IPS DF 6.9 (cell line): Measurements from ENCODE around the gene DDAH1.

Source experiments
- DNase-seq: peaks from one replicate; pipeline ENCODE4 v3.0.0-alpha.2; 2013; ENCODE audit warnings: low read depth, low spot score
- H3K27ac ChIP-seq: one replicate; pipeline ENCODE4 v1.5.1; 2013; ENCODE audit warnings: low read length, control low read depth
- H3K27me3 ChIP-seq: 2 replicates; pipeline ENCODE4 v1.6.1; 2013; ENCODE audit warnings: mild to moderate bottlenecking, low read length; ENCODE audit not compliant: control insufficient read depth, insufficient read depth
- H3K36me3 ChIP-seq: 2 replicates; pipeline ENCODE4 v1.6.1; 2013; ENCODE audit warnings: low read length; ENCODE audit not compliant: control insufficient read depth, insufficient read depth
- H3K4me1 ChIP-seq: 2 replicates; pipeline ENCODE4 v1.6.1; 2013; ENCODE audit warnings: low read length; ENCODE audit not compliant: control insufficient read depth, insufficient read depth
- H3K4me3 ChIP-seq: 2 replicates; pipeline ENCODE4 v1.5.1; 2013; ENCODE audit warnings: mild to moderate bottlenecking, low read length
- H3K9me3 ChIP-seq: 2 replicates; pipeline ENCODE4 v1.6.1; 2013; ENCODE audit warnings: low read length, inconsistent platforms; ENCODE audit not compliant: control insufficient read depth, insufficient read depth
- WGBS: extraction: QIAGEN DNeasy Blood & Tissue Kit; methylation state at CpG from one replicate; pipeline ENCODE4 v1.1.7; 2013; ENCODE audit warnings: mixed read lengths, missing lambda C conversion rate; ENCODE audit not compliant: insufficient read length, insufficient coverage; 5-methylcytosine and 5-hydroxymethylcytosine counted together

Gene DDAH1

DNA sequence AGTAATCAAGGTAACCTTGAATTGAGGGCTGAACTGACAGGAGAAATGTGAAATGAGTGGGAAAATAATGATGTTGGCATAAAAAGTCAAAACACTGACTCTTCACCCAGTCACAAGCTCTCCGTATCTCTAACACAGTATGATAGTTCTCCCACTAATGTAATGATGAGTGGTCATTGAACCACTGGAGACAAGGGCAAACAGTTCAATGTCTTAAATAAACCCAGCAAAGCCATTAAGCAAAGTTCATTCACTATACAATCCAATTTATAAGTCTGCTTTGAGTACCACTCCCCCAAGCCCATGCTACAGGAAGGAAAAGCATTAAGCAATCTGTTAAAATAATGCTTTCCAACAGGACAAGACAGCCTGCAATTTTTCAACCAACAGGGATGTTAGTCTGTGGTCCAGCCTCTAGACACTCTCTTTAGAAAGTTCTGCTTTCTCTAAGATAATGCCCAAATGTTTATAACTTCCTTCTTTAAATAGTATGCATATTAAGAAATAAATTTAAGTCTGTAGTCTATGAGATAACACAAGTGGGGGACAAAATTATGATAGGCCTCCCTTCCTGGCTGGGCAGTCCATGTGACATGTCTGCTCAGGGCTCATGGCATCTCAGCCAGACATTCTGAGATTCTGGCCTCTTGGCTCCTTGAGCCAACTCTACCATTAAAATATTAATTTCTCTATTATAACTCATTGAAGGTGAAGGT, 25.5 kb upstream of the DDAH1 start:
- Histone ChIP-seq H3K9me3 (no peaks in the 10 kb centered on the region), H3K27ac (no peak overlapping the region), H3K27me3 (no peaks in the 10 kb centered on the region), H3K4me3 (no peak overlapping the region), H3K4me1 (no peaks in the 10 kb centered on the region), H3K36me3 (no peaks in the 10 kb centered on the region)
- DNase-seq, result no peak
- no CpG with 5 or more reads among the region's 1 CpG for WGBS

DNA sequence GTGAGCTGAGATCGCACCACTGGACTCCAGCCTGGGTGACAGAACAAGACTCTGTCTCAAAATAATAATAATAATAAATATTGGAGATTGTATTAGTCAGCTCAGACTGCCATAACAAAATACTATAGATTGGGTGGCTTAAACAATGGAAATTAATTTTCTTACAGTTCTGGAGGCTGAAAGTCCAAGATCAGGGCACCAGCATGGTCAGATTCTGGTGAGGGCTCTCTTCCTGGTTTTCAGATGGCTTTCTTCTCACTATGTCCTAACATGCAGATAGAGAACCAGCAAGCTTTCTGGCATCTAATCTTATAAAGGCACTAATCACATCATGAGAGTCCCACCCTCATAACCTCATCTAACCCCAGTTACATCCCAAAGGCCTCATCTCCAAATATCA, 23.2 kb upstream of the DDAH1 start:
- Histone ChIP-seq H3K4me3 (no peak overlapping the region), H3K36me3 (no peaks in the 10 kb centered on the region), H3K4me1 (no peaks in the 10 kb centered on the region), H3K27me3 (no peaks in the 10 kb centered on the region), H3K27ac (no peak overlapping the region), H3K9me3 (no peaks in the 10 kb centered on the region)
- no CpG with 5 or more reads among the region's 1 CpG for WGBS
- DNase-seq, result no peak

DNA sequence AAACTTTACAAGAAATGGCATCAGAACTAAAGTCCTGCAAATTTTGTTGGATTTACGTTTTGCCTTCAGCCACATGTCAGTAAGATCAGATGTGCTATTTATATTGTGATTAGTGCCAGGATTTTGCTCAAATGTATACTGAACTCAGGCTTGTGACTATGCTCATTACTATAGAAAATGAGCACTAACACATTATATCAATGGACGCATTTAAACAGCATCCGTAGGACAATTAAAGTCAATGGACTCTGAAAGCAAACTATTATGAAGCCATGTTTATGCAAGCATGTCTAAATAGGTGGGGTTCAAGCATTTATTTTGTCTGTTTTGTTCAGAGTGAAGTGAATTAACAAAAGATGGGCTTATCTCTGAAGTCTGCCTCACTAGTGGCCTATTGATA, 20.6 kb upstream of the DDAH1 start:
- Histone ChIP-seq H3K27me3 (no peaks in the 10 kb centered on the region), H3K4me3 (no peak overlapping the region), H3K9me3 (no peaks in the 10 kb centered on the region), H3K4me1 (no peaks in the 10 kb centered on the region), H3K27ac (no peak overlapping the region), H3K36me3 (no peaks in the 10 kb centered on the region)
- no CpG with 5 or more reads among the region's 3 CpGs for WGBS
- DNase-seq, result no peak

DNA sequence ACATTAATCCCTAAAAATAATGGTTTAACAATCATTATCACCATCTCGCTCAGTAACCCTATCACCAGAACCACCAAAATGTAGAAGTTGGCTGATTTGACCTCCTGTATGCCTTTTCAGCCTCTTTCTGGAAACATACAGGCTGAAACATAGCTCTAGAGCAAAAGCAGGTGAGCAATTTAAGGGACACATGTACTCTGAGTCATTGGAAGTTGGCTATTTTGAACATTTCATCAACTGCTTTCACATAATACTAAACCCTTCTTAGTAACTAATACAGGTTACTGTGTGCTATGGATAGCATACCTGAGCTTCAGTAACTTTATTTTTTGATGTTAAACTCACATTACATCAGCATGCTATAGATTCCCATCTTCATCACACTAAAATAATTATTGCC, 19.8 kb upstream of the DDAH1 start:
- no peak for DNase-seq
- Histone ChIP-seq H3K4me3 (no peak overlapping the region), H3K27ac (no peak overlapping the region), H3K27me3 (no peaks in the 10 kb centered on the region), H3K4me1 (no peaks in the 10 kb centered on the region), H3K36me3 (no peaks in the 10 kb centered on the region), H3K9me3 (no peaks in the 10 kb centered on the region)
- no CpG with 5 or more reads among the region's 1 CpG for WGBS

DNA sequence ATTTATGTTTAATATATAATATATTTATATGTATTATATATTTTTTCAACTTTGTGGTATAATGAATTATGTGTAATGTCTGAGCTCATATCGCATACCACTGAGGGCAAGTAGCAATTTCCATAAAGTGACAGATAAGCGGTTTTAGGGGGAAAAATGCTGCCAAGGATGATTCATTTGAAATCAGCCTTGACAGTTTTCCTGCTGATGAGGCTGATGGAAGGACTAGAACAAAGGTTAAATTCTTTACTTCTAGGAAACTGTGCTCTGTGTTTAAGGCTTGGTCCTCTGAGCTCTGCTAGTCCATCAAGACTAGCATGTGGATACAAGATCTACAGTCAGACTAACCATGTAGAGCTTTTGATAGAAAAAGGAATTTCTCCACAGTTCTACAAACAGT, 19.3 kb upstream of the DDAH1 start:
- no CpG with 5 or more reads among the region's 2 CpGs for WGBS

DNA sequence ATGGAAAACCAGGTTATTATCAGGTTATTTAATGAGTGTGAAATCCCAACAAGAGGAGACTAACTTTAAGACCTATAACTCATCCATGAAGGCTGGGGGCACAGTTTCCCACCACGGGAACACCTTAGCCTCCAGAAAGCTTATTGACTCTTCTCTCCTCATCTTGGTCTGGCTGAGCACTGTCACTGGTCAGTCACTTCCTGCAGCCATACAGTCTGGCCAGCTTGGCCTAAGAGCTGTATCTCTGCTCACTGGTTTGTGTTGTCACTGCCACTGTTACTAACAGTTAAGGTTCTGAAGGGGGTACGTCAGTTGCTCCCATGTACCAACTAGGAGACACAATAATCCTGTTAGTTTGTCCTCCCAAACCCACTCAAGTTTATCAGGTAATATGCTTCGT, 16.7 kb upstream of the DDAH1 start:
- DNase-seq, result no peak
- H3K9me3 ChIP-seq, result no peaks in the 10 kb centered on the region
- WGBS, result no CpG with 5 or more reads among the region's 3 CpGs
- no peaks in the 10 kb centered on the region for H3K4me1 ChIP-seq
- H3K27ac ChIP-seq, result no peak overlapping the region
- H3K4me3 ChIP-seq, result no peak overlapping the region
- H3K36me3 ChIP-seq, result no peaks in the 10 kb centered on the region
- no peaks in the 10 kb centered on the region for H3K27me3 ChIP-seq

More for the DNA sequence above, 19.3 kb upstream of the DDAH1 start:
- H3K4me3 ChIP-seq, result no peak overlapping the region
- H3K4me1 ChIP-seq, result no peaks in the 10 kb centered on the region
- no peaks in the 10 kb centered on the region for H3K36me3 ChIP-seq
- no peaks in the 10 kb centered on the region for H3K27me3 ChIP-seq
- no peak for DNase-seq
- H3K27ac ChIP-seq, result no peak overlapping the region
- H3K9me3 ChIP-seq, result no peaks in the 10 kb centered on the region

DNA sequence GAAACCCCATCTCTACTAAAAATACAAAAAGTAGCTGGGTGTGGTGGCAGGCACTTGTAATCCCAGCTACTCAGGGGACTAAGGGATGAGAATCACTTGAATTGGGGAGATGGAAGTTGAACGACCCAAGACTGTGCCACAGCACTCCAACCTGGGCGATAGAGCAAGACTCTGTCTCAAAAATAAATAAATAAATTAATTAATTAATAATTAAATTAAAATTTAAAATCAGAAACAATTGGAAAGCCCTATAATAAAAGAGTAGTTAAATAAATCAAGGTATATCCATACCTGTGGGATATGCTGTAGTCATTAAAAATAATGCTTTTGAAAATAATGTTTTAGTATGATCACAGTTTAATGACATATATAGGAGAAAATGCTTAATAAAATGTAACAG, 15.6 kb upstream of the DDAH1 start:
- WGBS, result no CpG with 5 or more reads among the region's 2 CpGs
- H3K4me3 ChIP-seq, result no peak overlapping the region
- H3K27me3 ChIP-seq, result no peaks in the 10 kb centered on the region
- H3K4me1 ChIP-seq, result no peaks in the 10 kb centered on the region
- H3K27ac ChIP-seq, result no peak overlapping the region
- DNase-seq, result no peak
- no peaks in the 10 kb centered on the region for H3K9me3 ChIP-seq
- no peaks in the 10 kb centered on the region for H3K36me3 ChIP-seq

DNA sequence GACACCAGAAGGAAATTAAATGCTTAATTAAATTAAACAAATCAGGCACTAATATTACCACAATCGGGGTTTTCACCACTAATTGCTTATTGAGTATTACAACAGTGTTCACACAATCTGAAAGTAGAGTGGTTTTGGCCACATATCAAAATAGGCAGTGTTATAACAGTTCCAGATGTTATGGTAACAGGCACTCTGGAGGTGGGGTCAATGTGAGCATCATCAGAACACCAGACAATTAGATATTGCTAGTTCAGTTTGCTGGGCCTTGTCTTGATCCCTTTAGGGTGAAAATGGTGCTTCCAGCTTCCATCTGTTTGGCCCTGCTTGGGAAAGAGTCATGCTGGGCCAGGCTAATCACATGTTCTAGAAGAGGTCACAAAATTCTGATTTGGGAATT, 14.5 kb upstream of the DDAH1 start:
- H3K27ac ChIP-seq, result no peak overlapping the region
- H3K27me3 ChIP-seq, result no peaks in the 10 kb centered on the region
- no CpG with 5 or more reads among the region's 1 CpG for WGBS
- no peak for DNase-seq
- no peaks in the 10 kb centered on the region for H3K36me3 ChIP-seq
- H3K4me1 ChIP-seq, result no peaks in the 10 kb centered on the region
- H3K9me3 ChIP-seq, result no peaks in the 10 kb centered on the region
- H3K4me3 ChIP-seq, result no peak overlapping the region

DNA sequence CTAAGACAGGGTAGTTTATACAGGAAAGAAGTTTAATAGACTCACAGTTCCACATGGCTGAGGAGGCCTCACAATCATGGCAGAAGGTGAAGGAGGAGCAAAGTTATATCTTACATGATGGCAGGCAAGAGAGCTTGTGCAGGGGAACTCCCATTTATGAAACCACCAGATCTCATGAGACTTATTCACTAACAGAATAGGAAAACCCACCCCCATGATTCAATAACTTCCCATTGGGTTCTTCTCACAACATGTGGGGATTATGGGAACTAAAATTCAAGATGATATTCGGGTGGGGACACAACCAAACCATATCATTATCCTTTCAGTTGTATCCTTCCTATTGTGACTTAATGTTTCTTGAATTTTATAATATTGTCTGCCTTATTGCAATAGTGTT, 13.4 kb upstream of the DDAH1 start:
- Histone ChIP-seq H3K36me3 (no peaks in the 10 kb centered on the region), H3K27ac (no peak overlapping the region), H3K4me3 (no peak overlapping the region), H3K4me1 (no peaks in the 10 kb centered on the region), H3K27me3 (no peaks in the 10 kb centered on the region), H3K9me3 (no peaks in the 10 kb centered on the region)
- DNase-seq, result no peak
- no CpG with 5 or more reads among the region's 1 CpG for WGBS

DNA sequence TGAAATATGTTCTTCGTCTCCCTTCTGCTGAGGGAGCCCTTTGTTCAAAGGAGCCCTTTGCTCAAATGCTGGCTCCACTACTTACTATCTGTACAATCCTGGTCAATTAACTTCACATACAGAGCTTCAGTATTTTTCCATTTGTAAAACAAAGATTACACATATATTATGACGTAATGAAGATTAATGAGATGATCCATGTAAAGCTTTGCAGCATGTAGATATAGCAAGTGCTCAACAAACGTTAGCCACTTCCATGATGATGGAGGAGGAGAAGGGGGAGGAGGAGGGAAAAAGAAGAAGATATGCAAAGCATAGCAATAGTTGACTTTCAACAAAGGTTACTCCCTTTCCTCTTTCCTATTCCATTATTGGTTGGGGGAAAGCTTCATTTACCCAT, 10.1 kb upstream of the DDAH1 start:
- Histone ChIP-seq H3K27me3 (no peaks in the 10 kb centered on the region), H3K9me3 (no peaks in the 10 kb centered on the region), H3K27ac (no peak overlapping the region), H3K36me3 (no peaks in the 10 kb centered on the region), H3K4me3 (no peak overlapping the region), H3K4me1 (no peaks in the 10 kb centered on the region)
- DNase-seq, result no peak
- WGBS, result no CpG with 5 or more reads among the region's 3 CpGs

DNA sequence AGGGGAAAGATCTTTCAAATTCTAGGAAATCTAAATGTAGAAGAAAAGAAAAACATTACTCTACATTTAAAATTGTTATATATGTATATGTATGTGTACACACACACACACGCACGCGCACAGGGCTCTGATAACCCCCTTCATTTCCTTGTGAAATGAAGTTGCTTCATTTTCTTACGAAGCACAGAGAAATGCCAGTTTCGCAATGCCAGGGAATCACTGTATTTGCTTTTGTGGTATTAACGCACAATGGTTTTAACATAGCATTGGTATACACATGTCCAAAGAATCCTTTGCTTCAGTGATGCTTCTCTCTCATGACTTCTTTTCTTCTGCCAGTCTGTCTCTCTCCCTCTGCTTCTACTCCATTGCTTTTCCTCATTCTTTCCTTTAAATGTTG, 8.4 kb upstream of the DDAH1 start:
- Histone ChIP-seq H3K27me3 (no peaks in the 10 kb centered on the region), H3K27ac (no peak overlapping the region), H3K9me3 (no peaks in the 10 kb centered on the region), H3K36me3 (no peaks in the 10 kb centered on the region), H3K4me3 (no peak overlapping the region), H3K4me1 (no peaks in the 10 kb centered on the region)
- no CpG with 5 or more reads among the region's 6 CpGs for WGBS
- DNase-seq, result no peak
